IMR-90 (cell line): Measurements from ENCODE around the gene SAT2. TPM values are rescaled to one million over a fixed set of nuclear protein-coding genes. Genes with fewer than 3 reads are reported as not detected.

Experiments used
- ATAC-seq: fragments of 200-7000 bp; cut with Tn5 transposase; 2 replicates; pipeline ENCODE4 v1.9.1; 2020; ENCODE audit warnings: low read depth, mild to moderate bottlenecking, moderate library complexity
- BruUV-seq: library from RNA; stranded (reverse); fragments of 400-500 nt; replicated peaks from 2 replicates; lab custom pipeline; 2021; lab: Mats Ljungman, UMichigan
- CTCF ChIA-PET: fragments of 300-600 bp; formaldehyde crosslinking; extraction: SDS; loops from one replicate; lab custom pipeline; 2021; ENCODE audit warnings: antibody characterized with exemption; lab: Yijun Ruan, JAX
- POLR2A ChIA-PET: fragments of 300-600 bp; sonication (Branson Sonifier 250); formaldehyde crosslinking; loops from one replicate; lab custom pipeline; 2022; ENCODE audit warnings: antibody characterized with exemption; ENCODE audit not compliant: unreplicated experiment; lab: Charles Lee
- DNase-seq: peaks from one replicate; pipeline ENCODE4 v3.0.0; 2013
- H2AFZ ChIP-seq: replicated peaks from 2 replicates; pipeline ENCODE3; 2013; ENCODE audit warnings: low read length, mild to moderate bottlenecking; ENCODE audit not compliant: poor library complexity
- H2AK5ac ChIP-seq: 2 replicates; pipeline ENCODE4 v1.6.1; 2013; ENCODE audit warnings: low read depth, low read length, inconsistent platforms
- H2AK9ac ChIP-seq: replicated peaks from 2 replicates; pipeline ENCODE3; 2013; ENCODE audit warnings: mild to moderate bottlenecking, low read depth, low read length, moderate library complexity; ENCODE audit not compliant: poor library complexity
- H2BK120ac ChIP-seq: 2 replicates; pipeline ENCODE4 v1.6.1; 2013; ENCODE audit warnings: low read depth, low read length, inconsistent platforms
- H2BK15ac ChIP-seq: 3 replicates; pipeline ENCODE4 v1.6.1; 2013; ENCODE audit warnings: low read depth, low read length, inconsistent platforms
- H2BK20ac ChIP-seq: 2 replicates; pipeline ENCODE4 v1.6.1; 2013; ENCODE audit warnings: low read depth, mild to moderate bottlenecking, inconsistent platforms, low read length, moderate library complexity
- H2BK5ac ChIP-seq: 2 replicates; pipeline ENCODE4 v1.6.1; 2013; ENCODE audit warnings: mild to moderate bottlenecking, low read depth, low read length, inconsistent platforms; ENCODE audit not compliant: poor library complexity, severe bottlenecking
- H3K14ac ChIP-seq: replicated peaks from 2 replicates; pipeline ENCODE4 v1.6.1; 2013; ENCODE audit warnings: low read depth, low read length, inconsistent platforms
- H3K18ac ChIP-seq: 2 replicates; pipeline ENCODE4 v1.6.1; 2013; ENCODE audit warnings: low read depth, low read length, control low read depth
- H3K23ac ChIP-seq: 2 replicates; pipeline ENCODE4 v1.6.1; 2013; ENCODE audit warnings: low read depth, low read length, inconsistent platforms
- H3K27ac ChIP-seq: 2 replicates; pipeline ENCODE4 v1.5.1; 2013; ENCODE audit warnings: mild to moderate bottlenecking, control low read depth, low read length; ENCODE audit not compliant: insufficient read depth
- H3K27me3 ChIP-seq: 2 replicates; pipeline ENCODE4 v1.6.1; 2013; ENCODE audit warnings: low read length; ENCODE audit not compliant: control insufficient read depth, insufficient read depth
- H3K36me3 ChIP-seq: 2 replicates; pipeline ENCODE4 v1.6.1; 2013; ENCODE audit warnings: low read length, mixed read lengths; ENCODE audit not compliant: control insufficient read depth, insufficient read depth
- H3K4ac ChIP-seq: 2 replicates; pipeline ENCODE4 v1.6.1; 2013; ENCODE audit warnings: low read depth, low read length, inconsistent platforms
- H3K4me1 ChIP-seq: 2 replicates; pipeline ENCODE4 v1.6.1; 2013; ENCODE audit warnings: low read length, mixed read lengths; ENCODE audit not compliant: control insufficient read depth, insufficient read depth
- H3K4me2 ChIP-seq: 2 replicates; pipeline ENCODE4 v1.6.1; 2013; ENCODE audit warnings: low read depth, mild to moderate bottlenecking, control low read depth, low read length, moderate library complexity
- H3K4me3 ChIP-seq: 2 replicates; pipeline ENCODE4 v1.5.1; 2013; ENCODE audit warnings: low read depth, mild to moderate bottlenecking, control low read depth, low read length, moderate library complexity; ENCODE audit not compliant: insufficient read depth
- H3K56ac ChIP-seq: 2 replicates; pipeline ENCODE4 v1.6.1; 2013; ENCODE audit warnings: low read length, inconsistent platforms; ENCODE audit not compliant: insufficient read depth; ENCODE audit errors: extremely low read depth
- H3K79me1 ChIP-seq, 2 experiments: 2 replicates each; pipeline ENCODE4 v1.6.1; 2013; ENCODE audit warnings: low read length in 2 of 2, inconsistent platforms in 1 of 2, low read depth in 1 of 2
- H3K9ac ChIP-seq: 2 replicates; pipeline ENCODE4 v1.6.1; 2013; ENCODE audit warnings: low read depth, low read length, control low read depth
- H3K9me1 ChIP-seq: 2 replicates; pipeline ENCODE4 v1.6.1; 2013; ENCODE audit warnings: low read length, inconsistent platforms; ENCODE audit not compliant: insufficient read depth
- H3K9me3 ChIP-seq: 2 replicates; pipeline ENCODE4 v1.6.1; 2013; ENCODE audit warnings: low read length; ENCODE audit not compliant: control insufficient read depth, insufficient read depth
- H4K20me1 ChIP-seq: 2 replicates; pipeline ENCODE4 v1.6.1; 2013; ENCODE audit warnings: low read length, inconsistent platforms; ENCODE audit not compliant: insufficient read depth
- H4K5ac ChIP-seq: 2 replicates; pipeline ENCODE4 v1.6.1; 2013; ENCODE audit warnings: mild to moderate bottlenecking, low read depth, low read length, control low read depth
- H4K8ac ChIP-seq, 2 experiments: 2 replicates each; pipeline ENCODE4 v1.6.1; 2013; ENCODE audit warnings: low read depth in 2 of 2, low read length in 2 of 2, control low read depth in 1 of 2, inconsistent platforms in 1 of 2
- H4K91ac ChIP-seq: 2 replicates; pipeline ENCODE4 v1.6.1; 2013; ENCODE audit warnings: low read depth, low read length, inconsistent platforms; ENCODE audit not compliant: insufficient read depth
- BHLHE40 ChIP-seq: fragments of 150-350 bp; IDR thresholded peaks from 2 replicates; pipeline ENCODE4 v1.6.1; 2016; ENCODE audit warnings: mild to moderate bottlenecking, low read depth, low read length
- CTCF ChIP-seq: conservative IDR thresholded peaks from 2 replicates; pipeline ENCODE4 v1.5.1; 2012; ENCODE audit warnings: mild to moderate bottlenecking, low read depth, low read length, improper control_type of control experiment
- ELK1 ChIP-seq: fragments of 150-350 bp; IDR thresholded peaks from 2 replicates; pipeline ENCODE4 v1.6.1; 2016; ENCODE audit warnings: low read depth, mild to moderate bottlenecking, low read length, moderate library complexity, borderline replicate concordance
- FOS ChIP-seq: fragments of 150-350 bp; IDR thresholded peaks from 2 replicates; pipeline ENCODE4 v1.6.1; 2016; ENCODE audit warnings: low read depth, low read length
- MAFK ChIP-seq: IDR thresholded peaks from 2 replicates; pipeline ENCODE4 v1.6.1; 2012; ENCODE audit warnings: low read depth, low read length, improper control_type of control experiment
- NFE2L2 ChIP-seq: fragments of 150-350 bp; IDR thresholded peaks from 2 replicates; pipeline ENCODE4 v1.6.1; 2016; ENCODE audit warnings: low read depth, mild to moderate bottlenecking, low read length
- RAD21 ChIP-seq: IDR thresholded peaks from 2 replicates; pipeline ENCODE4 v1.6.1; 2012; ENCODE audit warnings: low read length, improper control_type of control experiment
- RCOR1 ChIP-seq: IDR thresholded peaks from 2 replicates; pipeline ENCODE4 v1.6.1; 2012; ENCODE audit warnings: mild to moderate bottlenecking, low read length, improper control_type of control experiment; ENCODE audit not compliant: insufficient replicate concordance
- SMC3 ChIP-seq: fragments of 150-350 bp; IDR thresholded peaks from 2 replicates; pipeline ENCODE4 v1.6.1; 2016; ENCODE audit warnings: low read depth, mild to moderate bottlenecking, antibody characterized with exemption, low read length, moderate library complexity
- WGBS, 2 experiments: methylation state at CpG; one replicate each; pipeline versions ENCODE4 v1.1.5 to v1.1.7; 2013; ENCODE audit warnings: missing lambda C conversion rate in 2 of 2; ENCODE audit not compliant: insufficient read length in 1 of 2; ENCODE audit errors: extremely low coverage in 2 of 2; 5-methylcytosine and 5-hydroxymethylcytosine counted together
- dilution Hi-C: fragments of 300-500 bp; cut with HindIII; formaldehyde crosslinking; loops from one replicate; pipeline ENCODE4 v1.14.3; 2018; ENCODE audit warnings: low sequenced_read_pairs; ENCODE audit not compliant: unreplicated experiment
- in situ Hi-C: fragments of 300-500 bp; cut with MboI; formaldehyde crosslinking; loops from 3 replicates; pipeline ENCODE4 v1.14.3; 2019; ENCODE audit warnings: low sequenced_read_pairs, inconsistent platforms, mixed read lengths
- intact Hi-C: fragments of 100-400 bp; cut with micrococcal nuclease; formaldehyde crosslinking; loops from 2 replicates; pipeline ENCODE4 v1.10.0; 2022
- polyA plus RNA-seq, 3 experiments: library from polyadenylated mRNA; depleted of rRNA; stranded (reverse); fragments of >200 nt; gene quantifications; 2 replicates each; pipeline ENCODE4 v1.2.3, GENCODE V29; 2012; ENCODE audit warnings: low replicate concordance in 1 of 3
- total RNA-seq: library from RNA; depleted of rRNA; stranded (reverse); fragments of >200 nt; gene quantifications from 2 replicates; pipeline ENCODE4 v1.2.3, GENCODE V29; 2012

SAT2 gene
- total and polyA plus RNA-seq, 2 of the 4 experiments (the other 2 are of a cell fraction): 20.4 to 45.9 TPM

GRCh38 chr17:7634384-7634783 lies 6.8 kb upstream of the SAT2 start:
- Histone ChIP-seq H3K4me1 (no peaks in the 10 kb centered on the region), H3K18ac (no peak overlapping the region), H3K14ac (no peak overlapping the region), H3K56ac (no peak overlapping the region), H3K23ac (no peak overlapping the region), H3K79me1 (no peaks in the 10 kb centered on the region), H4K8ac (no peak overlapping the region), H3K27ac (no peak overlapping the region), H2BK120ac (no peak overlapping the region), H3K27me3 (peaks cover 6% of the 10 kb centered on the region; the same call in 1 of the 2 replicates), H3K4me2 (no peak overlapping the region), H3K9me3 (no peaks in the 10 kb centered on the region), H2AK9ac (peak overlapping the region; percentile 37), H4K20me1 (no peaks in the 10 kb centered on the region), H4K5ac (no peak overlapping the region), H3K36me3 (no peaks in the 10 kb centered on the region), H2AFZ (peak overlapping the region; percentile 81), H2AK5ac (no peak overlapping the region), H3K9me1 (no peaks in the 10 kb centered on the region), H3K4ac (no peak overlapping the region), H2BK15ac (no peak overlapping the region), H3K4me3 (no peak overlapping the region), H4K91ac (no peak overlapping the region), H2BK20ac (no peak overlapping the region), H3K9ac (0 out of 2 replicates have a peak overlapping the region, but pooled peaks have one; percentile 18), H2BK5ac (no peak overlapping the region)
- WGBS, 2 experiments: 41% methylated on average over 2 of the region's 5 CpGs; no CpG with 5 or more reads in 1 of the 2 experiments
- peak; percentile 87 for ATAC-seq
- dilution Hi-C loops (no loop called here), intact Hi-C loops (loop anchor here (1.0 kb wide), 2 partner anchors 54 to 83 kb away; partner anchors contain the start of genes DNAH2 and WRAP53), in situ Hi-C loops (no loop called here)
- ChIA-PET CTCF (interaction anchor here (1.1 to 5.3 kb wide), 3 partner anchors 39 to 60 kb away, joined by 3 to 27 read pairs (median 4); partner anchors contain the start of genes TP53 and WRAP53), POLR2A (interaction anchor here (0.5 to 0.7 kb wide), 2 partner anchors 16 to 30 kb away, joined by 4 to 11 read pairs; partner anchors contain the start of gene ATP1B2)
- DNase-seq: peak; percentile 41
- BruUV-seq: no TSS peak
- TF ChIP-seq RCOR1 (no peak), BHLHE40 (no peak), SMC3 (peak; percentile 67), NFE2L2 (no peak), MAFK (no peak), ELK1 (no peak), RAD21 (peak; percentile 70), FOS (no peak), CTCF (peak; percentile 67)
